GM12878 (cell line): Measurements from ENCODE around the gene CDH20. TPM values are rescaled to one million over a fixed set of nuclear protein-coding genes. Genes with fewer than 3 reads are reported as not detected.

Experiments
- ATAC-seq: fragments of 200-7000 bp; cut with Tn5 transposase; 3 replicates; pipeline ENCODE4 v1.9.1; 2020; ENCODE audit warnings: mild to moderate bottlenecking, moderate library complexity
- BruUV-seq: library from RNA; stranded (reverse); fragments of 400-500 nt; replicated peaks from 2 replicates; lab custom pipeline; 2021; lab: Mats Ljungman, UMichigan
- CTCF ChIA-PET: fragments of 300-600 bp; sonication (Branson Sonifier 250); formaldehyde crosslinking; extraction: SDS; loops from one replicate; lab custom pipeline; 2021; ENCODE audit warnings: inconsistent platforms; lab: Yijun Ruan, JAX
- POLR2A ChIA-PET: fragments of 350-600 bp; formaldehyde crosslinking; extraction: SDS; loops from one replicate; lab custom pipeline; 2021; ENCODE audit warnings: inconsistent platforms; lab: Charles Lee
- RAD21 ChIA-PET: fragments of 300-600 bp; sonication (Branson Sonifier 250); formaldehyde crosslinking; loops from one replicate; lab custom pipeline; 2023; ENCODE audit warnings: antibody characterized with exemption; ENCODE audit not compliant: unreplicated experiment; lab: Charles Lee
- SMC1A ChIA-PET: fragments of 300-600 bp; sonication (Branson Sonifier 250); formaldehyde crosslinking; loops from one replicate; lab custom pipeline; 2023; ENCODE audit not compliant: unreplicated experiment, uncharacterized antibody; lab: Charles Lee
- DNase-seq: peaks from one replicate; pipeline ENCODE4 v3.0.0-alpha.2; 2011; ENCODE audit warnings: low read depth, low spot score
- FAIRE-seq: peaks from 3 replicates; lab custom pipeline; 2011; peaks lifted over from hg19 to GRCh38; lab: Jason Lieb, UNC
- H2AFZ ChIP-seq: 2 replicates; pipeline ENCODE4 v1.6.0; 2011; ENCODE audit warnings: low read depth, low read length, control low read depth; ENCODE audit not compliant: control insufficient read depth
- H3K27ac ChIP-seq: 2 replicates; pipeline ENCODE4 v1.5.1; 2011; ENCODE audit warnings: control low read depth; ENCODE audit not compliant: control insufficient read depth, insufficient read depth
- H3K27me3 ChIP-seq, 2 experiments: replicated peaks in 1 of 2; 2 replicates each; pipeline versions ENCODE4 v1.6.0 to v1.6.1; 2011; ENCODE audit warnings: low read length in 1 of 2; ENCODE audit not compliant: control insufficient read depth in 2 of 2, insufficient read depth in 2 of 2
- H3K36me3 ChIP-seq, 2 experiments: 2 replicates each; pipeline ENCODE4 v1.5.1; 2011; ENCODE audit warnings: low read length in 1 of 2; ENCODE audit not compliant: control insufficient read depth in 2 of 2, insufficient read depth in 2 of 2
- H3K4me1 ChIP-seq: 2 replicates; pipeline ENCODE4 v1.6.1; 2011; ENCODE audit warnings: mild to moderate bottlenecking, low read length, moderate library complexity, mixed read lengths; ENCODE audit not compliant: control insufficient read depth, insufficient read depth
- H3K4me2 ChIP-seq: 2 replicates; pipeline ENCODE4 v1.6.0; 2011; ENCODE audit warnings: control low read depth; ENCODE audit not compliant: control insufficient read depth, insufficient read depth
- H3K4me3 ChIP-seq: fragments of 200-600 bp; sonication (generic); 2 replicates; pipeline ENCODE4 v1.5.1; 2016
- H3K79me2 ChIP-seq: 2 replicates; pipeline ENCODE4 v1.6.0; 2011; ENCODE audit warnings: low read length; ENCODE audit not compliant: control insufficient read depth, insufficient read depth
- H3K9ac ChIP-seq: 2 replicates; pipeline ENCODE4 v1.8.0; 2011; ENCODE audit warnings: low read length, control low read depth, mixed read lengths; ENCODE audit not compliant: control insufficient read depth, insufficient read depth
- H3K9me3 ChIP-seq: replicated peaks from 3 replicates; pipeline ENCODE4 v1.5.1; 2011; ENCODE audit warnings: mild to moderate bottlenecking, low read length; ENCODE audit not compliant: control insufficient read depth, insufficient read depth
- H4K20me1 ChIP-seq: 2 replicates; pipeline ENCODE4 v1.6.0; 2011; ENCODE audit not compliant: control insufficient read depth, insufficient read depth
- BMI1 ChIP-seq: fragments of 450-650 bp; IDR thresholded peaks from 2 replicates; pipeline ENCODE4 v1.6.1; 2016; ENCODE audit warnings: mild to moderate bottlenecking, moderate library complexity, borderline replicate concordance
- KLF5 ChIP-seq: fragments of 450-650 bp; IDR thresholded peaks from 2 replicates; pipeline ENCODE4 v1.6.1; 2014; ENCODE audit warnings: mild to moderate bottlenecking; ENCODE audit not compliant: partially characterized antibody
- RAD21 ChIP-seq: IDR thresholded peaks from 2 replicates; pipeline ENCODE4 v1.6.1; 2011; ENCODE audit warnings: mild to moderate bottlenecking, low read depth, low read length, moderate library complexity; ENCODE audit not compliant: insufficient read depth
- RELA ChIP-seq: fragments of 450-650 bp; IDR thresholded peaks from 2 replicates; pipeline ENCODE4 v1.8.0; 2014; ENCODE audit warnings: borderline replicate concordance; ENCODE audit not compliant: partially characterized antibody
- SIN3A ChIP-seq: IDR thresholded peaks from 2 replicates; pipeline ENCODE4 v1.6.1; 2012; ENCODE audit warnings: low read depth, low read length, improper control_type of control experiment
- TBL1XR1 ChIP-seq: IDR thresholded peaks from 2 replicates; pipeline ENCODE4 v1.6.1; 2012; ENCODE audit warnings: low read depth, low read length, improper control_type of control experiment
- YBX1 ChIP-seq: fragments of 450-650 bp; IDR thresholded peaks from 2 replicates; pipeline ENCODE4 v1.6.1; 2016; ENCODE audit warnings: antibody characterized with exemption
- ZNF207 ChIP-seq: fragments of 450-650 bp; IDR thresholded peaks from 2 replicates; pipeline ENCODE4 v1.6.1; 2014; ENCODE audit warnings: antibody characterized with exemption, mild to moderate bottlenecking, borderline replicate concordance
- ZNF274 ChIP-seq: IDR thresholded peaks from one replicate; pipeline ENCODE4 v1.8.0; 2011; ENCODE audit not compliant: insufficient read length, insufficient read depth
- WGBS: methylation state at CpG from one replicate; pipeline ENCODE4 v1.1.6; 2016; ENCODE audit warnings: low lambda C conversion rate; ENCODE audit not compliant: insufficient replicate concordance, insufficient coverage; ENCODE audit errors: missing lambda C conversion rate; 5-methylcytosine and 5-hydroxymethylcytosine counted together
- in situ Hi-C: fragments of 300-500 bp; cut with MboI; formaldehyde crosslinking; loops from 9 replicates; pipeline ENCODE4 v1.14.3; 2018; ENCODE audit warnings: mixed read lengths
- intact Hi-C: fragments of 100-400 bp; cut with micrococcal nuclease; formaldehyde crosslinking; loops from one replicate; pipeline ENCODE4 v1.14.2; 2022; ENCODE audit not compliant: unreplicated experiment
- polyA plus RNA-seq, 11 experiments: library from polyadenylated mRNA; depleted of rRNA in 4 of 11; unstranded in 6 of 11; stranded (reverse) in 5 of 11; fragments of >200 nt; fragmentation: Nextera tagmentation in 4 of 11; fragmentation: Illumina TruSeq in 1 of 11; extraction: Ambion mirVana in 4 of 11; extraction: Trizol in 1 of 11; gene quantifications; 1 replicate in 1 of 11; 2 replicates in 10 of 11; pipeline versions ENCODE4 v1.2.1 to v1.2.3, GENCODE V29; 2011 to 2016; ENCODE audit warnings: inconsistent platforms in 2 of 11, missing spikeins in 2 of 11, low read depth in 1 of 11
- total RNA-seq, 4 experiments: library from RNA; depleted of rRNA in 3 of 4; stranded (reverse); fragments of >200 nt in 3 of 4; fragmentation: Illumina TruSeq in 1 of 4; extraction: Trizol in 1 of 4; gene quantifications; 2 replicates each; pipeline versions ENCODE4 v1.2.1 to v1.2.3, GENCODE V29; 2013 to 2021
- TF ChIP-seq, protein P1 (sequence below): fragments of 450-650 bp; IDR thresholded peaks from 2 replicates; pipeline ENCODE4 v1.6.1; 2017; ENCODE audit warnings: antibody characterized with exemption, mild to moderate bottlenecking, moderate library complexity

The CDH20 gene
- total and polyA plus RNA-seq, 10 of the 15 experiments (the other 5 are each of a cell fraction or from before 2014, with no cell fraction given): not detected

DNA sequence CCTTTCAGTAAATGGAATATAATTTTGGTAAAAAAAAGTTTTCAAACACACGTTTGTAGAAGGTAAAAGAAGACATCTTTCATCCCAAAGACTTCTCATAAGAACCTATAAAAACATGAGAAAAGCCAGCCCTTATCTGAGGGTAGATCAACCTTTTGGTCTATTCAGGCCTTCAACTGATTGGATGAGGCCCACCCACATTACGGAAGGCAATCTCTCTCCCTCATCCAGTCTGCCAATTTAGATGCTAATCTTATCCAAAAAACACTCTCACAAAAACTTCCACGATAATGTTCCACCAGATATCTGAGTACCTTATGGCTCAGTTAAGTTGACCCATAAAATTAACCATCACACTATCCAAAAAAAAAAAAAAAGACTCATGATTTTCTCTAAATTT is 2.2 kb upstream of the CDH20 start:
- WGBS: 30% methylated on average over 3 of the region's 3 CpGs
- no peaks in the 10 kb centered on the region for H4K20me1 ChIP-seq
- no peaks in the 10 kb centered on the region for H3K36me3 ChIP-seq
- SMC1A ChIA-PET: no interaction called here
- no peak overlapping the region for H2AFZ ChIP-seq
- CTCF ChIA-PET: interaction anchor here (0.6 kb wide), 1 partner anchor 177 kb away, joined by 3 read pairs; no protein-coding TSS in a partner anchor
- RAD21 ChIA-PET: no interaction called here
- no peaks in the 10 kb centered on the region for H3K79me2 ChIP-seq
- in situ Hi-C loops: no loop called here
- FAIRE-seq (no peak), DNase-seq (no peak), ATAC-seq (no peak)
- POLR2A ChIA-PET: no interaction called here
- no TSS peak for BruUV-seq
- H3K4me1 ChIP-seq: no peaks in the 10 kb centered on the region
- H3K9ac ChIP-seq: no peak overlapping the region
- no peak overlapping the region for H3K27ac ChIP-seq
- H3K9me3 ChIP-seq: no peaks in the 10 kb centered on the region
- peaks cover 0 to 10% of the 10 kb centered on the region in 2 experiments; a peak in 3 of 4 replicates for H3K27me3 ChIP-seq
- H3K4me3 ChIP-seq: no peak overlapping the region
- no peak overlapping the region for H3K4me2 ChIP-seq
- intact Hi-C loops: no loop called here
- TF ChIP-seq ZNF207 (no peak), YBX1 (no peak), BMI1 (no peak), RAD21 (no peak), KLF5 (no peak), TBL1XR1 (no peak), SIN3A (no peak), RELA (no peak), ZNF274 (no peak)
- TF ChIP-seq, protein P1, sequence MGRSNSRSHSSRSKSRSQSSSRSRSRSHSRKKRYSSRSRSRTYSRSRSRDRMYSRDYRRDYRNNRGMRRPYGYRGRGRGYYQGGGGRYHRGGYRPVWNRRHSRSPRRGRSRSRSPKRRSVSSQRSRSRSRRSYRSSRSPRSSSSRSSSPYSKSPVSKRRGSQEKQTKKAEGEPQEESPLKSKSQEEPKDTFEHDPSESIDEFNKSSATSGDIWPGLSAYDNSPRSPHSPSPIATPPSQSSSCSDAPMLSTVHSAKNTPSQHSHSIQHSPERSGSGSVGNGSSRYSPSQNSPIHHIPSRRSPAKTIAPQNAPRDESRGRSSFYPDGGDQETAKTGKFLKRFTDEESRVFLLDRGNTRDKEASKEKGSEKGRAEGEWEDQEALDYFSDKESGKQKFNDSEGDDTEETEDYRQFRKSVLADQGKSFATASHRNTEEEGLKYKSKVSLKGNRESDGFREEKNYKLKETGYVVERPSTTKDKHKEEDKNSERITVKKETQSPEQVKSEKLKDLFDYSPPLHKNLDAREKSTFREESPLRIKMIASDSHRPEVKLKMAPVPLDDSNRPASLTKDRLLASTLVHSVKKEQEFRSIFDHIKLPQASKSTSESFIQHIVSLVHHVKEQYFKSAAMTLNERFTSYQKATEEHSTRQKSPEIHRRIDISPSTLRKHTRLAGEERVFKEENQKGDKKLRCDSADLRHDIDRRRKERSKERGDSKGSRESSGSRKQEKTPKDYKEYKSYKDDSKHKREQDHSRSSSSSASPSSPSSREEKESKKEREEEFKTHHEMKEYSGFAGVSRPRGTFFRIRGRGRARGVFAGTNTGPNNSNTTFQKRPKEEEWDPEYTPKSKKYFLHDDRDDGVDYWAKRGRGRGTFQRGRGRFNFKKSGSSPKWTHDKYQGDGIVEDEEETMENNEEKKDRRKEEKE: no peak
